Measurements from ENCODE around the gene HMGXB3.

DNA sequence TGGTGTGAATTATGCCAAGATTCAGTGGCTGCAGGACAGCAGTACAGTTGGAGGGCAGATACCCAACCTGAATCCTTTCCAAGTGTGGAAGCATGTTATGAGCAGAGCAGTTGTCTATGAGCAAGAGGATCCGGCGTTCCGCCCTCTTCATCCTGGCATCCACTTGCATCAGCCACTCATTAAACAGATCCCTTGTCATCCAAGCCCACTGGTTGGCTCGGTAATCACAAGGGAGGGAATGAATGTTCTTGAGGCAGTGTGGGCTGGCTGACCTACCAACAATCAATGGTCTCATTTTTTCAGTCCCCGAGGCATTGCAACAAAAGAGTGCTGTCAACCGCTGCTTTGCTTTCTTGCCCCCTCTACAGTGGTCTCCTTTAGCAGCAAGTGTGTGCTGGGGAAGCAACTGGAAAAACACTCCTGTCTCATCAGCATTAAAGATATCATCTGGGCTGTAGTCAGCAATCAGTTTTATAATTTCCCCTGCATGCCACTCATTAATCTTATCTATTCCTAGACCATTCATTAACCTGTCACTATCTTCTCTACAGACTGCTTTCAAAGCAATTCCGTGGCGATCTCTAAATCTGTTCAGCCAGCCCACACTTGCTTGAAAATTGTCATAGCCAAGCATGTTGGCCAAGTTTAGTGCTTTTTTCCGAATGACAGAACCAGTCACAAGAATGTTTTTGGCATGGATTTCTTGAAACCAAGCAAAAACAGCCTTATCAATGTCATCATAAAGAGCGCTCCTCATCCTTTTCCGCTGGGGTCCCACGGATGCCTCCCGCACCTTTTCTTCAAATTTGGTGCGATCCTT lies 4.9 kb upstream of the HMGXB3 start:
- TF ChIP-seq, protein P1, sequence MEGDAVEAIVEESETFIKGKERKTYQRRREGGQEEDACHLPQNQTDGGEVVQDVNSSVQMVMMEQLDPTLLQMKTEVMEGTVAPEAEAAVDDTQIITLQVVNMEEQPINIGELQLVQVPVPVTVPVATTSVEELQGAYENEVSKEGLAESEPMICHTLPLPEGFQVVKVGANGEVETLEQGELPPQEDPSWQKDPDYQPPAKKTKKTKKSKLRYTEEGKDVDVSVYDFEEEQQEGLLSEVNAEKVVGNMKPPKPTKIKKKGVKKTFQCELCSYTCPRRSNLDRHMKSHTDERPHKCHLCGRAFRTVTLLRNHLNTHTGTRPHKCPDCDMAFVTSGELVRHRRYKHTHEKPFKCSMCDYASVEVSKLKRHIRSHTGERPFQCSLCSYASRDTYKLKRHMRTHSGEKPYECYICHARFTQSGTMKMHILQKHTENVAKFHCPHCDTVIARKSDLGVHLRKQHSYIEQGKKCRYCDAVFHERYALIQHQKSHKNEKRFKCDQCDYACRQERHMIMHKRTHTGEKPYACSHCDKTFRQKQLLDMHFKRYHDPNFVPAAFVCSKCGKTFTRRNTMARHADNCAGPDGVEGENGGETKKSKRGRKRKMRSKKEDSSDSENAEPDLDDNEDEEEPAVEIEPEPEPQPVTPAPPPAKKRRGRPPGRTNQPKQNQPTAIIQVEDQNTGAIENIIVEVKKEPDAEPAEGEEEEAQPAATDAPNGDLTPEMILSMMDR (conservative IDR thresholded peaks at IDR 0.05) = no peak
- TF ChIP-seq EZH2 (IDR thresholded peaks at IDR 0.05; ENCODE audit: low read depth) = no peak

All from PC-9 (cell line).